Neural progenitor cell (in vitro differentiated cells): ENCODE results near the gene THEM4. TPM values are rescaled to one million over a fixed set of nuclear protein-coding genes. Genes with fewer than 3 reads are reported as not detected.

Experiments
- DNase-seq: peaks from one replicate; pipeline ENCODE4 v3.0.0-alpha.2; 2016; ENCODE audit warnings: low spot score
- H2AFZ ChIP-seq: fragments of 200-600 bp; sonication (generic); replicated peaks from 2 replicates; pipeline ENCODE4 v1.6.1; 2016; ENCODE audit warnings: antibody characterized with exemption
- H3F3A ChIP-seq: fragments of 200-600 bp; sonication (generic); 2 replicates; pipeline ENCODE4 v1.6.1; 2016; ENCODE audit warnings: antibody characterized with exemption, low read depth
- H3K27ac ChIP-seq: fragments of 200-600 bp; sonication (generic); 2 replicates; pipeline ENCODE4 v1.5.1; 2016; ENCODE audit warnings: mild to moderate bottlenecking
- H3K27me3 ChIP-seq: fragments of 200-600 bp; sonication (generic); 2 replicates; pipeline ENCODE4 v1.6.1; 2016; ENCODE audit warnings: mild to moderate bottlenecking, moderate library complexity
- H3K36me3 ChIP-seq: fragments of 200-600 bp; sonication (generic); 2 replicates; pipeline ENCODE4 v1.5.1; 2016
- H3K4me1 ChIP-seq: fragments of 200-600 bp; sonication (generic); 2 replicates; pipeline ENCODE4 v1.6.1; 2016; ENCODE audit warnings: mixed run types
- H3K4me2 ChIP-seq: fragments of 200-600 bp; sonication (generic); 2 replicates; pipeline ENCODE4 v1.6.1; 2016
- H3K4me3 ChIP-seq: fragments of 200-600 bp; sonication (generic); 2 replicates; pipeline ENCODE4 v1.5.1; 2016
- H3K79me2 ChIP-seq: fragments of 200-600 bp; sonication (generic); 2 replicates; pipeline ENCODE4 v1.6.1; 2016; ENCODE audit warnings: low read depth
- H3K9ac ChIP-seq: fragments of 200-600 bp; sonication (generic); 2 replicates; pipeline ENCODE4 v1.6.1; 2016
- H3K9me3 ChIP-seq: fragments of 200-600 bp; sonication (generic); 2 replicates; pipeline ENCODE4 v1.5.1; 2016; ENCODE audit warnings: low read depth
- H4K20me1 ChIP-seq: fragments of 200-600 bp; sonication (generic); 2 replicates; pipeline ENCODE4 v1.6.1; 2016; ENCODE audit warnings: low read depth
- H3K27ac Mint-ChIP-seq: 3 replicates; pipeline ENCODE4 v1.8.0; 2021; ENCODE audit warnings: mixed read lengths
- H3K27me3 Mint-ChIP-seq: 2 replicates; pipeline ENCODE4 v1.8.0; 2022; ENCODE audit warnings: low read depth, mild to moderate bottlenecking, inconsistent platforms, moderate library complexity, mixed read lengths; ENCODE audit not compliant: insufficient read depth
- H3K36me3 Mint-ChIP-seq: 3 replicates; pipeline ENCODE4 v1.8.0; 2021; ENCODE audit warnings: mixed read lengths
- H3K4me1 Mint-ChIP-seq: 3 replicates; pipeline ENCODE4 v1.8.0; 2021; ENCODE audit warnings: mixed read lengths
- H3K4me3 Mint-ChIP-seq: 3 replicates; pipeline ENCODE4 v1.8.0; 2021; ENCODE audit warnings: mild to moderate bottlenecking, moderate library complexity, mixed read lengths
- H3K9me3 Mint-ChIP-seq: 3 replicates; pipeline ENCODE4 v1.8.0; 2020; ENCODE audit warnings: mixed read lengths
- CTCF ChIP-seq: fragments of 200-600 bp; sonication (generic); IDR thresholded peaks from 2 replicates; pipeline ENCODE4 v1.5.1; 2017; ENCODE audit warnings: antibody characterized with exemption, mild to moderate bottlenecking
- EZH2 ChIP-seq: fragments of 200-600 bp; sonication (generic); IDR thresholded peaks from 2 replicates; pipeline ENCODE4 v1.6.1; 2017; ENCODE audit warnings: antibody characterized with exemption, mild to moderate bottlenecking, moderate library complexity
- EZH2phosphoT487 ChIP-seq: fragments of 200-600 bp; sonication (generic); IDR thresholded peaks from 2 replicates; pipeline ENCODE4 v1.6.1; 2017; ENCODE audit warnings: antibody characterized with exemption
- total RNA-seq: library from RNA; depleted of rRNA; stranded (reverse); fragments of >200 nt; gene quantifications from 2 replicates; pipeline ENCODE4 v1.2.3, GENCODE V29; 2015; ENCODE audit warnings: low replicate concordance

Gene THEM4
- total RNA-seq, 1 donor from 2014 or later = 14.1 TPM

GRCh38 chr1:151891512-151891911 lies 17.8 kb downstream of the THEM4 start:
- no peak overlapping the region for H3K4me3 Mint-ChIP-seq

GRCh38 chr1:151888972-151889570 lies 20.2 kb downstream of the THEM4 start:
- Histone ChIP-seq H3K27me3 (no peaks in the 10 kb centered on the region), H3K9me3 (no peaks in the 10 kb centered on the region), H3K4me1 (no peaks in the 10 kb centered on the region), H3K36me3 (no peaks in the 10 kb centered on the region), H3K4me2 (no peak overlapping the region), H4K20me1 (no peaks in the 10 kb centered on the region), H2AFZ (no peak overlapping the region), H3K79me2 (no peaks in the 10 kb centered on the region), H3K9ac (no peak overlapping the region), H3F3A (no peaks in the 10 kb centered on the region), H3K27ac (no peak overlapping the region), H3K4me3 (no peak overlapping the region)
- TF ChIP-seq EZH2phosphoT487 (no peak), CTCF (peak; percentile 57)
- Mint-ChIP-seq H3K27ac (no peak overlapping the region), H3K36me3 (peaks cover 3% of the 10 kb centered on the region), H3K27me3 (peaks cover 2% of the 10 kb centered on the region), H3K4me3 (no peak overlapping the region), H3K9me3 (no peaks in the 10 kb centered on the region), H3K4me1 (no peaks in the 10 kb centered on the region)
- DNase-seq = peak; percentile 7

More at GRCh38 chr1:151891512-151891911, 17.8 kb downstream of the THEM4 start:
- no peaks in the 10 kb centered on the region for H3F3A ChIP-seq
- H3K9me3 ChIP-seq = no peaks in the 10 kb centered on the region
- H4K20me1 ChIP-seq = no peaks in the 10 kb centered on the region
- no peak overlapping the region for H3K4me3 ChIP-seq
- H3K9me3 Mint-ChIP-seq = no peaks in the 10 kb centered on the region
- H3K27ac ChIP-seq = no peak overlapping the region
- H3K36me3 ChIP-seq = no peaks in the 10 kb centered on the region
- no peak overlapping the region for H3K27ac Mint-ChIP-seq
- H3K4me1 ChIP-seq = no peaks in the 10 kb centered on the region
- H3K79me2 ChIP-seq = no peaks in the 10 kb centered on the region
- H2AFZ ChIP-seq = no peak overlapping the region
- peaks cover 3% of the 10 kb centered on the region for H3K36me3 Mint-ChIP-seq
- no peaks in the 10 kb centered on the region for H3K4me1 Mint-ChIP-seq
- no peaks in the 10 kb centered on the region for H3K27me3 ChIP-seq
- TF ChIP-seq EZH2 (no peak), CTCF (no peak), EZH2phosphoT487 (no peak)
- no peak for DNase-seq
- H3K4me2 ChIP-seq = no peak overlapping the region
- peaks cover 2% of the 10 kb centered on the region for H3K27me3 Mint-ChIP-seq
- no peak overlapping the region for H3K9ac ChIP-seq

- Histone ChIP-seq H3K79me2 (no peaks in the 10 kb centered on the region), H3K36me3 (no peaks in the 10 kb centered on the region), H3K4me3 (no peak overlapping the region), H3K9ac (no peak overlapping the region), H3K27ac (no peak overlapping the region), H3K4me1 (no peaks in the 10 kb centered on the region), H4K20me1 (no peaks in the 10 kb centered on the region), H2AFZ (no peak overlapping the region), H3K27me3 (no peaks in the 10 kb centered on the region), H3K4me2 (no peak overlapping the region), H3F3A (no peaks in the 10 kb centered on the region), H3K9me3 (no peaks in the 10 kb centered on the region)
- Mint-ChIP-seq H3K27ac (no peak overlapping the region), H3K4me1 (no peaks in the 10 kb centered on the region), H3K27me3 (peaks cover 2% of the 10 kb centered on the region), H3K36me3 (peaks cover 3% of the 10 kb centered on the region), H3K4me3 (no peak overlapping the region), H3K9me3 (no peaks in the 10 kb centered on the region)
- no peak for TF ChIP-seq EZH2
- TF ChIP-seq CTCF = no peak
- no peak for TF ChIP-seq EZH2phosphoT487
- DNase-seq = no peak
These were observed 22.3 kb downstream of the THEM4 start for GRCh38 chr1:151887028-151887427.
